Measurements from ENCODE around the gene ITPR2. TPM values are rescaled to one million over a fixed set of nuclear protein-coding genes. Genes with fewer than 3 reads are reported as not detected.
"Not testable (repeated sequence)": the region's sequence is repeated elsewhere in the genome, so short reads cannot be mapped to it uniquely, and the experiment has no call there.

Gene ITPR2
- total RNA-seq, 1 experiment from 2014 or later, result 4.0 TPM

- no peak for ATAC-seq
- no peak for TF ChIP-seq EZH2 (IDR thresholded peaks at IDR 0.05; ENCODE audit: low read length, unreplicated experiment)
- TF ChIP-seq, protein P1, sequence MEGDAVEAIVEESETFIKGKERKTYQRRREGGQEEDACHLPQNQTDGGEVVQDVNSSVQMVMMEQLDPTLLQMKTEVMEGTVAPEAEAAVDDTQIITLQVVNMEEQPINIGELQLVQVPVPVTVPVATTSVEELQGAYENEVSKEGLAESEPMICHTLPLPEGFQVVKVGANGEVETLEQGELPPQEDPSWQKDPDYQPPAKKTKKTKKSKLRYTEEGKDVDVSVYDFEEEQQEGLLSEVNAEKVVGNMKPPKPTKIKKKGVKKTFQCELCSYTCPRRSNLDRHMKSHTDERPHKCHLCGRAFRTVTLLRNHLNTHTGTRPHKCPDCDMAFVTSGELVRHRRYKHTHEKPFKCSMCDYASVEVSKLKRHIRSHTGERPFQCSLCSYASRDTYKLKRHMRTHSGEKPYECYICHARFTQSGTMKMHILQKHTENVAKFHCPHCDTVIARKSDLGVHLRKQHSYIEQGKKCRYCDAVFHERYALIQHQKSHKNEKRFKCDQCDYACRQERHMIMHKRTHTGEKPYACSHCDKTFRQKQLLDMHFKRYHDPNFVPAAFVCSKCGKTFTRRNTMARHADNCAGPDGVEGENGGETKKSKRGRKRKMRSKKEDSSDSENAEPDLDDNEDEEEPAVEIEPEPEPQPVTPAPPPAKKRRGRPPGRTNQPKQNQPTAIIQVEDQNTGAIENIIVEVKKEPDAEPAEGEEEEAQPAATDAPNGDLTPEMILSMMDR (conservative IDR thresholded peaks at IDR 0.05; ENCODE audit: low read depth, low read length), result no peak
- no peak for TF ChIP-seq EZH2phosphoT487 (IDR thresholded peaks at IDR 0.05; ENCODE audit: borderline replicate concordance, low read length)
- no peak for DNase-seq
- Histone ChIP-seq H3K27me3 (ENCODE audit: low read length) (no peaks in the 10 kb centered on the region), H3F3A (ENCODE audit: low read length, unreplicated experiment) (no peaks in the 10 kb centered on the region), H2AFZ (ENCODE audit: low read length) (no peak overlapping the region), H3K9me3 (ENCODE audit: low read length) (no peaks in the 10 kb centered on the region), H3K79me2 (ENCODE audit: low read length) (no peaks in the 10 kb centered on the region), H3K9ac (ENCODE audit: low read length) (no peak overlapping the region), H3K36me3 (ENCODE audit: low read depth, low read length) (no peaks in the 10 kb centered on the region), H3K27ac (ENCODE audit: low read length) (no peak overlapping the region), H4K20me1 (ENCODE audit: low read length) (no peaks in the 10 kb centered on the region), H3K9me2 (replicated peaks; ENCODE audit: low read length) (no peaks in the 10 kb centered on the region), H3K4me1 (ENCODE audit: insufficient read depth, low read length) (peaks cover 20% of the 10 kb centered on the region), H3K4me3 (ENCODE audit: low read length) (no peak overlapping the region), H3K4me2 (ENCODE audit: low read length) (no peak overlapping the region)
- ChIA-PET POLR2A (ENCODE audit: unreplicated experiment) (interaction anchor here (0.6 kb wide), 1 partner anchor 186 kb away, joined by 3 read pairs; the partner anchor contains the start of gene ITPR2), CTCF (no interaction called here)
- intact Hi-C loops (cut with micrococcal nuclease), result no loop called here
- BruUV-seq (replicated peaks), result no TSS peak
Measured at GRCh38 chr12:26646571-26646970, 186.4 kb downstream of the ITPR2 start.

DNA sequence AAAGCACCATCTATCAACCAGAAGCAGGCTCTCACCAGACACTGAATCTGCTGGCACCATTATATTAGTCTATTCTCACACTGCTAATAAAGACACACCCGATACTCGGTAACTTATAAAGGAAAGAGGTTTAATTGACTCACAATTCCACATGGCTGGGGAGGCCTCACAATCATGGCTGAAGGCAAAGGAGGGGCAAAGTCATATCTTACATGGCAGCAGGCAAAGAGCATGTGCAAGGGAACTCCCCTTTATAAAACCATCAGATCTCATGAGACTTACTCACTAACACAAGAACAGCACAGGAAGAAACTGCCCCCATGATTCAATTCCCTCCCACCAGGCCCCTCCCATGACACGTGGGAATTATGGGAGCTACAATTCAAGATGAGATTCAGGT lies 188.6 kb downstream of the ITPR2 start:
- intact Hi-C loops (cut with micrococcal nuclease); ATAC-seq; H3K9ac ChIP-seq (ENCODE audit: low read length); H3K36me3 ChIP-seq (ENCODE audit: low read depth, low read length); DNase-seq; H3F3A ChIP-seq (ENCODE audit: low read length, unreplicated experiment); H3K27me3 ChIP-seq (ENCODE audit: low read length); H3K9me2 ChIP-seq (replicated peaks; ENCODE audit: low read length); H3K4me3 ChIP-seq (ENCODE audit: low read length); H3K9me3 ChIP-seq (ENCODE audit: low read length); H3K4me2 ChIP-seq (ENCODE audit: low read length); CTCF ChIA-PET; H3K27ac ChIP-seq (ENCODE audit: low read length); H3K79me2 ChIP-seq (ENCODE audit: low read length); BruUV-seq (replicated peaks); H4K20me1 ChIP-seq (ENCODE audit: low read length); POLR2A ChIA-PET (ENCODE audit: unreplicated experiment); H2AFZ ChIP-seq (ENCODE audit: low read length): not testable (repeated sequence)
- peaks cover 16% of the 10 kb centered on the region for H3K4me1 ChIP-seq (ENCODE audit: insufficient read depth, low read length)

GRCh38 chr12:26643532-26644315 lies 189.3 kb downstream of the ITPR2 start:
- H3F3A ChIP-seq (ENCODE audit: low read length, unreplicated experiment), result no peaks in the 10 kb centered on the region
- DNase-seq (no peak), ATAC-seq (no peak)
- CTCF ChIA-PET, result interaction anchor here (0.6 kb wide), 1 partner anchor 680 kb away, joined by 15 read pairs; no protein-coding TSS in a partner anchor
- H3K79me2 ChIP-seq (ENCODE audit: low read length), result no peaks in the 10 kb centered on the region
- no peak overlapping the region for H3K9ac ChIP-seq (ENCODE audit: low read length)
- no peak overlapping the region for H3K27ac ChIP-seq (ENCODE audit: low read length)
- BruUV-seq (replicated peaks), result no TSS peak
- TF ChIP-seq, protein P1 (conservative IDR thresholded peaks at IDR 0.05; ENCODE audit: low read depth, low read length), result no peak
- TF ChIP-seq EZH2 (IDR thresholded peaks at IDR 0.05; ENCODE audit: low read length, unreplicated experiment) (no peak), EZH2phosphoT487 (IDR thresholded peaks at IDR 0.05; ENCODE audit: borderline replicate concordance, low read length) (no peak)
- H3K4me1 ChIP-seq (ENCODE audit: insufficient read depth, low read length), result peaks cover 11% of the 10 kb centered on the region
- no peak overlapping the region for H3K4me2 ChIP-seq (ENCODE audit: low read length)
- no peaks in the 10 kb centered on the region for H3K27me3 ChIP-seq (ENCODE audit: low read length)
- intact Hi-C loops (cut with micrococcal nuclease), result no loop called here
- H3K9me2 ChIP-seq (replicated peaks; ENCODE audit: low read length), result no peaks in the 10 kb centered on the region
- H2AFZ ChIP-seq (ENCODE audit: low read length), result no peak overlapping the region
- H3K9me3 ChIP-seq (ENCODE audit: low read length), result no peaks in the 10 kb centered on the region
- POLR2A ChIA-PET (ENCODE audit: unreplicated experiment), result no interaction called here
- H4K20me1 ChIP-seq (ENCODE audit: low read length), result no peaks in the 10 kb centered on the region
- no peak overlapping the region for H3K4me3 ChIP-seq (ENCODE audit: low read length)
- no peaks in the 10 kb centered on the region for H3K36me3 ChIP-seq (ENCODE audit: low read depth, low read length)

Data from PC-3 (cell line).